K562 (cell line): ENCODE data around the gene PPP1CC. TPM values are rescaled to one million over a fixed set of nuclear protein-coding genes. Genes with fewer than 3 reads are reported as not detected.
A peak's percentile ranks its signal among the peaks of the same experiment; 100 is the strongest.

Experiments used
- ATAC-seq: fragments of 200-7000 bp; cut with Tn5 transposase; 3 replicates; pipeline ENCODE4 v1.9.1; 2020; ENCODE audit warnings: moderate library complexity
- BruUV-seq: library from RNA; stranded (reverse); fragments of 400-500 nt; replicated peaks from 2 replicates; lab custom pipeline; 2021; lab: Mats Ljungman, UMichigan
- CTCF ChIA-PET: fragments of 300-600 bp; formaldehyde crosslinking; extraction: SDS; loops from one replicate; lab custom pipeline; 2021; ENCODE audit warnings: low intra/inter-chr PET ratio; lab: Yijun Ruan, JAX
- POLR2A ChIA-PET: fragments of 300-600, 350-650 bp; sonication (Branson Sonifier 250); formaldehyde crosslinking; extraction: SDS; loops from one replicate; lab custom pipeline; 2021; ENCODE audit warnings: antibody characterized with exemption, inconsistent platforms; lab: Yijun Ruan, JAX
- DNase-seq, 4 experiments: peaks; one replicate each; pipeline versions ENCODE4 v3.0.0 to v3.0.0-alpha.2; 2011 to 2018; ENCODE audit warnings: low spot score in 3 of 4, mixed read lengths in 3 of 4; ENCODE audit errors: extremely low read depth in 1 of 4
- FAIRE-seq: peaks from 2 replicates; lab custom pipeline; 2011; peaks lifted over from hg19 to GRCh38; lab: Jason Lieb, UNC
- H2AFZ ChIP-seq: 2 replicates; pipeline ENCODE4 v1.6.0; 2011; ENCODE audit warnings: low read depth, low read length, control low read depth, inconsistent platforms
- H3K27ac ChIP-seq: fragments of 200-600 bp; 3 replicates; pipeline ENCODE4 v1.8.0; 2011; ENCODE audit warnings: low read depth, mild to moderate bottlenecking, control low read depth, inconsistent platforms, low read length, moderate library complexity, mixed read lengths; ENCODE audit errors: extremely low read depth
- H3K27me3 ChIP-seq, 2 experiments: fragments of 300-600 bp in 1 of 2; 2 replicates in 1 of 2; 3 replicates in 1 of 2; pipeline versions ENCODE4 v1.6.0 to v1.8.0; 2011; ENCODE audit warnings: inconsistent platforms in 2 of 2, low read length in 2 of 2, mild to moderate bottlenecking in 1 of 2, mixed read lengths in 1 of 2, moderate library complexity in 1 of 2; ENCODE audit not compliant: control insufficient read depth in 2 of 2, insufficient read depth in 2 of 2
- H3K36me3 ChIP-seq: fragments of 300-600 bp; 3 replicates; pipeline ENCODE4 v1.8.0; 2011; ENCODE audit warnings: mild to moderate bottlenecking, low read length, inconsistent platforms; ENCODE audit not compliant: control insufficient read depth, insufficient read depth
- H3K4me1 ChIP-seq, 2 experiments: fragments of 200-600 bp in 1 of 2; replicated peaks in 1 of 2; 2 replicates in 1 of 2; 3 replicates in 1 of 2; pipeline versions ENCODE4 v1.5.1 to v1.8.0; 2011; ENCODE audit warnings: inconsistent platforms in 2 of 2, low read length in 2 of 2, mild to moderate bottlenecking in 1 of 2, mixed read lengths in 1 of 2, moderate library complexity in 1 of 2; ENCODE audit not compliant: control insufficient read depth in 2 of 2, insufficient read depth in 2 of 2
- H3K4me2 ChIP-seq: 2 replicates; pipeline ENCODE4 v1.6.1; 2011; ENCODE audit warnings: low read length, control low read depth, inconsistent platforms, mixed read lengths; ENCODE audit not compliant: insufficient read depth
- H3K4me3 ChIP-seq: fragments of 200-600 bp; sonication (generic), shearing (Covaris generic); 2 replicates; pipeline ENCODE4 v1.5.1; 2016; ENCODE audit warnings: control low read depth, inconsistent platforms
- H3K79me2 ChIP-seq: fragments of 200-600 bp; 3 replicates; pipeline ENCODE4 v1.8.0; 2011; ENCODE audit warnings: low read length, inconsistent platforms; ENCODE audit not compliant: control insufficient read depth, insufficient read depth
- H3K9ac ChIP-seq, 2 experiments: 2 replicates each; pipeline versions ENCODE4 v1.6.0 to v1.6.1; 2011; ENCODE audit warnings: low read depth in 2 of 2, low read length in 2 of 2, control low read depth in 1 of 2, inconsistent platforms in 1 of 2, mild to moderate bottlenecking in 1 of 2, mixed read lengths in 1 of 2; ENCODE audit not compliant: insufficient read depth in 1 of 2
- H3K9me1 ChIP-seq: one replicate; pipeline ENCODE4 v1.6.0; 2011; ENCODE audit warnings: inconsistent platforms, mild to moderate bottlenecking, low read length, moderate library complexity; ENCODE audit not compliant: control insufficient read depth, insufficient read depth
- H3K9me3 ChIP-seq: replicated peaks from 2 replicates; pipeline ENCODE4 v1.5.1; 2011; ENCODE audit warnings: low read depth, low read length, inconsistent platforms; ENCODE audit not compliant: control insufficient read depth, insufficient read depth
- H4K20me1 ChIP-seq: replicated peaks from 2 replicates; pipeline ENCODE4 v1.6.1; 2011; ENCODE audit warnings: low read length, inconsistent platforms, mixed read lengths; ENCODE audit not compliant: control insufficient read depth, insufficient read depth
- ATF1 ChIP-seq, 2 experiments: fragments of 450-650 bp in 1 of 2; IDR thresholded peaks; 2 replicates each; pipeline ENCODE4 v1.6.1; 2016; ENCODE audit warnings: missing compliant biosample characterization in 1 of 2, missing genetic modification characterization in 1 of 2
- CCNT2 ChIP-seq: IDR thresholded peaks from 2 replicates; pipeline ENCODE4 v1.6.1; 2011; ENCODE audit warnings: borderline replicate concordance, low read depth, mild to moderate bottlenecking, moderate library complexity, mixed read lengths, low read length; ENCODE audit not compliant: insufficient read length; ENCODE audit errors: extremely low read depth
- CEBPG ChIP-seq, 3 experiments: fragments of 200-800 bp in 1 of 3; sonication (Bioruptor generic) in 1 of 3; sonication (generic) in 1 of 3; formaldehyde crosslinking in 1 of 3; IDR thresholded peaks in 2 of 3; conservative IDR thresholded peaks in 1 of 3; 2 replicates each; pipeline versions ENCODE4 v1.6.1 to v1.8.0; 2016 to 2022; ENCODE audit warnings: missing compliant biosample characterization in 2 of 3, missing genetic modification characterization in 2 of 3, mild to moderate bottlenecking in 1 of 3, missing genetic modification reagents in 1 of 3
- COPS2 ChIP-seq: fragments of 450-650 bp; conservative IDR thresholded peaks from 2 replicates; pipeline ENCODE4 v1.6.1; 2016; ENCODE audit warnings: mild to moderate bottlenecking, moderate library complexity
- EHMT2 ChIP-seq: fragments of 450-650 bp; IDR thresholded peaks from 2 replicates; pipeline ENCODE4 v1.6.1; 2018; ENCODE audit warnings: antibody characterized with exemption
- SMARCE1 ChIP-seq: fragments of 450-650 bp; IDR thresholded peaks from 2 replicates; pipeline ENCODE4 v1.7.1; 2016; ENCODE audit warnings: mild to moderate bottlenecking
- SRSF3 ChIP-seq: fragments of 200-400 bp; formaldehyde crosslinking; IDR thresholded peaks from 2 replicates; pipeline ENCODE4 v1.6.1; 2016; ENCODE audit warnings: mild to moderate bottlenecking, low read length, moderate library complexity; ENCODE audit not compliant: insufficient read depth
- ZNF639 ChIP-seq, 2 experiments: fragments of 200-800 bp in 1 of 2; sonication (Bioruptor generic) in 1 of 2; sonication (generic) in 1 of 2; formaldehyde crosslinking in 1 of 2; IDR thresholded peaks in 1 of 2; conservative IDR thresholded peaks in 1 of 2; 2 replicates each; pipeline versions ENCODE4 v1.5.0 to v1.6.1; 2016 to 2020; ENCODE audit warnings: missing compliant biosample characterization in 1 of 2, missing genetic modification characterization in 1 of 2, missing genetic modification reagents in 1 of 2
- ZNF696 ChIP-seq: fragments of 250-450 bp; sonication (Bioruptor Pico); conservative IDR thresholded peaks from 2 replicates; pipeline ENCODE4 v1.4.0; 2020; ENCODE audit warnings: mild to moderate bottlenecking, moderate library complexity
- ZNF766 ChIP-seq: fragments of 200-800 bp; sonication (Bioruptor generic); conservative IDR thresholded peaks from 2 replicates; pipeline ENCODE4 v1.6.1; 2016; ENCODE audit warnings: missing genetic modification characterization, missing compliant biosample characterization
- ZNF830 ChIP-seq: fragments of 250-450 bp; sonication (Bioruptor Pico); IDR thresholded peaks from 2 replicates; pipeline ENCODE4 v1.5.0; 2021; ENCODE audit warnings: mild to moderate bottlenecking
- WGBS: fragments of 100-300 bp; shearing (Covaris generic); methylation state at CpG from one replicate; pipeline ENCODE4 v1.1.6; 2016; ENCODE audit warnings: low coverage, mixed read lengths; ENCODE audit not compliant: insufficient coverage; ENCODE audit errors: missing lambda C conversion rate; 5-methylcytosine and 5-hydroxymethylcytosine counted together
- in situ Hi-C: fragments of 300-500 bp; cut with MboI; formaldehyde crosslinking; loops from 4 replicates; pipeline ENCODE4 v1.15.0; 2018; ENCODE audit warnings: inconsistent platforms, mixed read lengths
- intact Hi-C: fragments of 100-400 bp; cut with micrococcal nuclease; formaldehyde crosslinking; loops from 2 replicates; pipeline ENCODE4 v1.14.2; 2022
- polyA plus RNA-seq, 8 experiments: library from polyadenylated mRNA; depleted of rRNA in 4 of 8; stranded (reverse) in 5 of 8; unstranded in 3 of 8; fragments of >200 nt; fragmentation: Nextera tagmentation in 2 of 8; fragmentation: Illumina TruSeq in 1 of 8; extraction: Ambion mirVana in 2 of 8; extraction: Trizol in 1 of 8; gene quantifications; 2 replicates each; pipeline versions ENCODE4 v1.2.1 to v1.2.3, GENCODE V29; 2011 to 2014; ENCODE audit warnings: inconsistent platforms in 1 of 8, missing spikeins in 1 of 8
- total RNA-seq, 7 experiments: library from RNA; depleted of rRNA in 6 of 7; stranded (reverse); fragments of >200 nt in 6 of 7; fragmentation: Illumina TruSeq in 2 of 7; extraction: Trizol in 2 of 7; gene quantifications; 2 replicates each; pipeline versions ENCODE4 v1.2.1 to v1.2.3, GENCODE V29; 2011 to 2021; ENCODE audit warnings: low replicate concordance in 1 of 7

Gene PPP1CC
- total and polyA plus RNA-seq, 9 of the 15 experiments (the other 6 are each of a cell fraction or from before 2014, with no cell fraction given): 67.4 to 286 (median 195) TPM

- Histone ChIP-seq H3K9ac (peak overlapping the region in 1 of 2 experiments; percentile 32; a peak in 2 of 4 replicates), H3K79me2 (no peaks in the 10 kb centered on the region), H3K4me1 (peaks cover 25 to 27% of the 10 kb centered on the region in 2 experiments), H3K4me3 (no peak overlapping the region), H2AFZ (peak overlapping the region; percentile 99), H3K9me1 (no peaks in the 10 kb centered on the region), H3K9me3 (no peaks in the 10 kb centered on the region), H4K20me1 (no peaks in the 10 kb centered on the region), H3K27me3 (no peaks in the 10 kb centered on the region), H3K36me3 (no peaks in the 10 kb centered on the region), H3K27ac (no peak overlapping the region), H3K4me2 (peak overlapping the region; percentile 37)
- intact Hi-C loops (loop anchor here (2.0 to 5.0 kb wide), 6 partner anchors 51 to 187 kb away; no protein-coding TSS in a partner anchor), in situ Hi-C loops (no loop called here)
- ATAC-seq (no peak), FAIRE-seq (peak; percentile 73), DNase-seq (peak; percentile 24 to 59 (median 57))
- 31% methylated on average over 27 of the region's 28 CpGs for WGBS
- ChIA-PET CTCF (no interaction called here), POLR2A (interaction anchor here (0.6 kb wide), 2 partner anchors 232 to 699 kb away, joined by 3 to 4 read pairs; partner anchors contain the start of gene GPN3)
- no TSS peak for BruUV-seq
- no peak for TF ChIP-seq ZNF696
- no peak for TF ChIP-seq ZNF830 (CRISPR knock-in tag)
- TF ChIP-seq COPS2: no peak
- TF ChIP-seq SRSF3: no peak
- TF ChIP-seq ZNF766 (CRISPR knock-in tag): peak; percentile 19; the same call in 1 of the 2 replicates
- TF ChIP-seq SMARCE1: peak; percentile 17; the same call in 1 of the 2 replicates
- TF ChIP-seq CEBPG (CRISPR knock-in tag; IDR thresholded peaks at IDR 0.05): no peak
- no peak for TF ChIP-seq CEBPG (tag; conservative IDR thresholded peaks at IDR 0.05 in 1 of 2, IDR thresholded peaks at IDR 0.05 in 1 of 2)
- TF ChIP-seq CCNT2: peak; percentile 45
- no peak for TF ChIP-seq ATF1 (CRISPR knock-in tag; IDR thresholded peaks at IDR 0.05)
- peak; percentile 42; the same call in 1 of the 2 replicates for TF ChIP-seq ATF1 (tag; IDR thresholded peaks at IDR 0.05)
- no peak for TF ChIP-seq EHMT2
- no peak for TF ChIP-seq ZNF639 (CRISPR knock-in tag; conservative IDR thresholded peaks at IDR 0.05 in 1 of 2, IDR thresholded peaks at IDR 0.05 in 1 of 2)
Observed at GRCh38 chr12:110699591-110700445, 42.9 kb downstream of the PPP1CC start.
